Stimulated activated CD8-positive, alpha-beta memory T cell treated with anti-CD3 and anti-CD28 coated beads, Interleukin-7, amount 100 ng/mL, for 4 hours (primary cell): ENCODE data around the gene RHNO1.

Source experiments
- DNase-seq, 2 donors: peaks; one replicate each; pipeline ENCODE4 v3.0.0-alpha.2; 2020; ENCODE audit warnings: low read depth in 2 of 2

Gene RHNO1, protein sequence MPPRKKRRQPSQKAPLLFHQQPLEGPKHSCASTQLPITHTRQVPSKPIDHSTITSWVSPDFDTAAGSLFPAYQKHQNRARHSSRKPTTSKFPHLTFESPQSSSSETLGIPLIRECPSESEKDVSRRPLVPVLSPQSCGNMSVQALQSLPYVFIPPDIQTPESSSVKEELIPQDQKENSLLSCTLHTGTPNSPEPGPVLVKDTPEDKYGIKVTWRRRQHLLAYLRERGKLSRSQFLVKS

DNA sequence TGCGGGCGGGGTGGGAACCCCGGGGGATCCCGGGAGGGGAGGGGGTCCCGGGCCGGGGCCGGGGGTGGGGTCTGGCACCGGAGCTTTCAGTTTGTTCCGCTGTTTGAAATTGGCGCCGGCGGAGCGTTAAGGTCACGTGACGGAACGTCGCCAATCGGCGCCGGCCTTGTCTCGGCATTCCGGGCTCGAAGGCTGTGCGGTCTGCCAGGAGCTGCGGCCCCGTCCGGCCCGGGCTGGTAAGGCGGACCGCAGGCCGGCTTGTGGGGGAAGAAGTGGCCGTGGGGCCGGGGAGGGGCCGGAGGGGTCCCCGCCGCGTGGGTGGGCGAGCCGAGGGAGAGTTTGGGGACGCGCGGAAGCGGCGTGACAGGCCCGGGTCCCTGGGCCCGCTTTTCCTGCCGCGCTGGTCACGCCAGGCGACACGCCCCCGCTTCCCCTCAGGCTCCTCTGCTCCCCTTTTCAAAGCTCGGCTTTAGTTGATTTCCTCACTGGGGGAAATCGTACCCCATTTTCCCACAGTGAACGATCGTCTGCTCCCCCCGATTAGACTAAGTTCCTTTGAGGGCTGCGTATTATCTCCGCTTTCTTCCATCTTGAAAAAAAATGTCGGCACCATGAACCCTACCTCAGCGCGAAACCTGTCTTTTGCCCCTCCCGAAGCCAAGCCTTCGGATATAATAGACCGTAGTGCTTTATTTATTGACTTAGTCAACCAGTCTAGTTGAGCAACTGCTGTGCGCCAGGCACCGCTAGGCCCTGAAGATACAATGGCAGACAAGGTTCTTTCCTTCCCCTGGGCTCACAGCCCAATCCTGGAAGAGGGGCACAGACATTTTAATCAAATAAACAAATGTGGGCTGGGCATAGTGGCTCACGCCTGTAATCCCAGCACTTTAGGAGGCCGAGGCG is at the start of gene RHNO1, which contains the start of gene FOXM1:
Gene RHNO1, plus strand, starts transcription at position 177 of the 906 bp plus-strand sequence. CDS start 8,144 bp downstream, outside the sequence.
Gene FOXM1, minus strand, starts transcription at position 128 of the 906 bp plus-strand sequence. CDS start 2,696 bp downstream, outside the sequence.
- DNase-seq = peak; percentile 75 to 77

DNA sequence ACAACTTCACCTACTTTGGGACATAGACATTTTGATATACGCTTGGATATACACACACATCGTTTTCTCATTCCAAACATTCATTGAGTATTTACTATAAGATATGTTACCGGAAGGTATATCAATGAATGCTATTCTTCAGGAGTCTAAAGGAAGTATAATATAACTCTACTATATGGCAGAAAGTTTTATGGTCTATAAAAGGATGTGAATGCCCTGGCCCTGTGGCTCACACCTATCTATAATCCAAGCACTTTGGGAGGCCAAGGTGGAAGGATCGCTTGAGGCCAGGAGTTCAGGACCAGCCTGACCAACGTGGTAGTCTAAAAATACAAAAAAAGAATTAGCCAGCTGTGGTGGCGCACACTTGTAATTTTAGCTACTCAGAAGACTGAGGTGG is 47.7 kb upstream of the RHNO1 start:
- DNase-seq = no peak

DNA sequence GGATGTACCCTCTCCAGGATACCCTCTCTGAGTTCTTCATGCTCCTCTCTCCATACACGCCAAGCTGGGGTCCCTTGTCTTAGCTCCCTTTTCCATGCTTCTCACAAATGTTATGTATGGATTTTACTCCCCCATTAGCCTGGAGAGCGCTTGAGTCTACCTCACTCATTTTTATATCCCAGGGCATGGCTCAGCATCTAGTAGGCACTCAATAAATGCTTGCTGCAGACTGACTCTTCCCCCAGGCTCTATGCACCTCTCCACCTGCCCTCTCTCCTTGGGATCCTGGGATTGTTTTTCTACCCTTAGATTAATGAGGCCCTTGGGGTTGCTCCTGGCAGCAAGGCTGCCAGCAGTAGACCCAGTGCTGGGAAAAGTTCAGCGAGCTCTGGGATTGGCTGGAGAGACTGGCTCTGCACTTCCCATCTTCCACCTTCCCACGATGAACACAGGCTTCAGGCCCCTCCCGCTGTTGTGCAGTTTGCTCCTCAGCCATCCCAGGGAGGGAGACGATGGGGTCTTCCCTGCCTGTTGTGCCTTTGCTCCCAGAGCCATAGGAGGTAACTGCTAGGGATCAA is 44.4 kb upstream of the RHNO1 start:
- DNase-seq = no peak

DNA sequence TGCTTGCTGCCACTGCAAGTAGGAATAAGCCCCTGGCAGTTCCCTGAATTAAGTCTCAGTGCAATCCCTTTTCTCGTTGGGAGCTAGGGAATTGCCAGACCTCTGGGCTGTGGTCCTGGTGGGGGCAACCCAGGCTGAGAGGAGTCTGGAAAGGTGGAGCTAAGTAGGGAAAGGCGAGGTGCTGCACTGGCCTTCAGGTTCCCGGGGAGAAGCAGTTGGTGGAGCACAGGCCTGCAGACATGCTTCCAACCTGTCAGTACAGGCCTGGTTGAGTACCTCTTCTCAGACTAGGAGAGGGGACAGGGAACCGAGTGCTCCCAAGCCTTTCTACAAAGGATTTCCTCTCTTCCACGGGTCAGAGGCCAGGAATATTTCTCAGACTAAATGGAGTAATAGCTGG is 43.7 kb upstream of the RHNO1 start:
- DNase-seq = no peak

DNA sequence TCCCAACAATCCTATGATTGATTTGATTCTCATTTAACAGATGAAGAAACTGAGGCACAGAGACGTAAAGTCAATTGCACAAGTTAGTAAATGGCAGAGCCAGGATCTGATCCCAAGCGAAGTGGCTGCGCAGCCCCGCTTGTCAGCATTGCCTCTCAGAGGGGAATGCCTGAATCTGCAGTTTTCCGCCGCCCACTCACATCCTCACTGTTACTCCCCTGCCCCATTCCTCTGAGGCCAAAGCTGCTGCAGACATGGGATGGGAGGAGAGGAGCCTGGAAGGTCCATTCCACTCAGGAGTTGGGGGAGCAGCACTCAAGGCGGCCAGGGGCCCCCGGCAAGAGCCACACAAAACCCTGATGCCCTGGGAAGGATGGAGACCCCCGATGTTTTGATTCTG is 43.2 kb upstream of the RHNO1 start:
- no peak for DNase-seq

DNA sequence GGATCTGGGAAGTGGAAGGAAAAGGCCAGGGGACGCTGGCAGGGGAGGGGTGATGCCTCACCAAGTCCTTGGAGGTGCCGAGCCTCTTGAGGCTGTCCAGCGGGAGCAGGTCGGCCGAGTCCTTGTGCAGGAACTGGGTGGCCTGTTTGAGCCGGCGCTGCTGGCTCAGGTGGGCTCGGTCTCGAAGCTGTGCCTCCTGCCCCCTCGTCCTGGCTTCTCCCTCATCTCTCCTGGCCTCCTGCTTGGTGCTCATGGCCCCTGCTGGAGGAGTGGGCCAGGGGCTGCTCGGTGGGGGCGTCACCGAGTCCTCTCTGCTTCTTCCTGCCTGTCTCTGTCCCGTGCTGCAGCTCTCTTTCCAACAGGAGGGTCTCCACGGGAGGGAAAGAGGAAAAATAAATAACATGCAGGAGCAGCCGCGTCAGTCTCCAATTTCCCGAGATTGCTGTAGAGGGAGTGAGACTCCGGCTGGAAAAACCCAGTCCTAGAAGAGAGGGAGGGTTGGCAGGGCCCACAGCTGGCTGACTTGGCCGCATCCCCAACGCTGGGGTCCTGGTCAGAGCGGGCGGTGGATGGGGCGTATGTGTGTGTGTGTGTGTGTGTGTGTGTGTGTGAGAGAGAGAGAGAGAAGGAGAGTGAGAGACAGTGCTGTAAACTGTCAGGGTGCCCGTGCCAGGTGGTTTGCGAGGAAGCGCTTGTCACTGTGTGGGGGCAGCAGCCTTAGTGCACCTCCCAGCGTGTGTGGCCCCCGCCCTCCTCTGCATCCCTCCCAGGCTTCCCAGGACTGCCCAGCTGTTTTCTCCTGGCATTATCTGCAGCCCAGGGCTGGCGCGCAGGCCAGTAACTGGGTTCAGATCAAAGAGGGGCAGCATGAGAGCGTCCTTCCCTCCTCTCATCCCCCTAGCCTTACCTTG is 42.2 kb upstream of the RHNO1 start, which contains the start of gene NRIP2:
Gene NRIP2, minus strand, starts transcription at position 455 of the 911 bp plus-strand sequence. Its CDS starts 52 bp downstream, at position 403.
- DNase-seq = no peak

DNA sequence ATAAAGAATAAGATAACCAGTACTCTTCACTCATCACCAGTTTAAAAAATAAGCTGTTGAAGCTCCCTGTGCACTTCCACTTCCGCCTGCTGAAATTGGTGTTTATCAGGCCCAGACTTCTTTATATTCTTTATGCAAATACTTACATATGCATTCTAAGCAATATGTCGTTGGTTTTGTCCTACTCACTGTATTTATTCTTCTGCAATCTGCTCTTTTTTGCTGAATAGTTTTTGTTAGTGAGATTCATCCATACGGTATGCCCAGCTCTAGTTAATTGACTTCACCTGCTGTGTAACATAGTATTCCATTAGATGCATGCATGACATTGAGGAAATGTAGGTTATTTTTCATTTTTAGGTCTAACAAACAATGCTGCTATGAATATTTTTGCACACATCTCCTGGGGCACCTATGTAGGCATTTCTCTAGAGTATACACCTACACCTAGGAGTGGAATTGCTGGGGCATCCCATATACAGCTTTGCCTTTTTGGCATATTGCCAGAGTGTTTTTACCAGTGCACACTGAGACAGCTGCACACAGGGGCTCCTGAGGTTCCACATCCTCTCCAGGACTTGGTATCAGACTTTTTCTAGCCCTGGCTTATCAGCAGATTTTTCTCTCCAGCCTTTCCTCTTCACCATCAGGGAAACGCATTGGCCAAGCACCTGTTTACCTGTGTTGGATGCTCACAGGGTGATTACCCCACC is 41.2 kb upstream of the RHNO1 start:
- no peak for DNase-seq

DNA sequence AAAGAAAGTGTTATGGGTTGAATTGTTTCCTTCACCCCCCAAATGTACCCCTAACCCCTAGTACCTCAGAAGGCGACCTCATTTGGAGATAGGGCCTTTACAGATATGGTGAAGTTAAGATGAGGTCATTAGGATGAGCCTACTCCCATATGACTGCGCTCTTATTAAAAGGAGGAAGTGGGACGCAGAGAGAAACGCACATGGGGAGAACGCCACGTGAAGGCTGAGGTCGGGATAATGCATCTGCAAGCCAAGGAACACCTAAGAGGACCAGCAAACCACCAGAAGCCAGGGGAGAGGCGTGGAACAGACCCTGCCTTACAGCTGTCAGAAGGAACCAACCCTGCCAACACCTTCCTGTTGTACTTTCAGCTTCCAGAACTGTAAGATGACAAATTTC is 40.4 kb upstream of the RHNO1 start:
- DNase-seq = no peak

DNA sequence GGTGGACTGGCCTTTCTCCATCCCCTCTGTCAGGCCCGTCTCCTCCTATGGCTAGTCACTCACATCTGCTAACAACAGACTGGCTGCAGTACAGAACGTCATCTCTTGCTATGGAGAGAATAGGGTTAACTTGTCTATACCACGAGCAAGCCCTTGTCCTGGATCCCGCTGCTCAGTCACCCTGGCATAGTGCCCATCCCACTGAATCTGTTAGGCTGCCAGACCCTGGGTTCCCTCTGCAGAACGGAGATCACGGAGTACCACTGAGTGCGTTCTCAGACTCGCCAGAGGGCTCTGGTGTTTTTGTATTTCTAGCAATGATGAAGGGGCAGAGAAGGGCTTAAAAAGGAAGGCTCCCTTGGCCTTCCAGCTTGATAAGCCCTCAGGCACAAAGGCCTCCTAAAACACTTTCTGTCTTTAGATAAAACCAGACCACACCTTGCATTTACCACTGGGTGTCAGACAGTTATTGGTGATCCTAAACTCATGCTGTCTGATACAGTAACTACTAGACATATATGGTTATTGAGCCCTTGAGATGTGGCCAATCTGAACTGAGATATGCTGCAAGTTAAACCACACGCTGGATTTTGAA is 35.9 kb upstream of the RHNO1 start:
- DNase-seq = no peak

DNA sequence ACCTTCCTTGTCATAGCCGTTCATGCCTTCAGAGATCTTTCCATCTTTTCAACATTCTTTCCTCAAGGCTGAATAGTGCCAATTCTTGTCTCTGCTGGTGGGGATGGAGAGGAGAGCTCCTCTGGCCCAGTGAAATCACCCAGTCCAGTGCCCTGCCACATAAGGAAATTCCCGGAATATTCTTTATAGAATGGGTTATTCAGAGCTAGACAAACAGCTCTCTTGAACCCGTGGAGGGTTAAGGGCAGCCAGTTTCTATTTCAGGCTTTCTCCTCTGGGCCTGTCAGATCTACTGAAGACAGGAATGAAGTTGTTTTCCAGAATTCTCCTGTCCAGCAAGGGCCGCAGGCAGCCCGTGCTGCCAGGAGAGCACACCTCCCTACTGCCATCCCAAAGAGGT is 34.1 kb upstream of the RHNO1 start:
- DNase-seq = no peak

DNA sequence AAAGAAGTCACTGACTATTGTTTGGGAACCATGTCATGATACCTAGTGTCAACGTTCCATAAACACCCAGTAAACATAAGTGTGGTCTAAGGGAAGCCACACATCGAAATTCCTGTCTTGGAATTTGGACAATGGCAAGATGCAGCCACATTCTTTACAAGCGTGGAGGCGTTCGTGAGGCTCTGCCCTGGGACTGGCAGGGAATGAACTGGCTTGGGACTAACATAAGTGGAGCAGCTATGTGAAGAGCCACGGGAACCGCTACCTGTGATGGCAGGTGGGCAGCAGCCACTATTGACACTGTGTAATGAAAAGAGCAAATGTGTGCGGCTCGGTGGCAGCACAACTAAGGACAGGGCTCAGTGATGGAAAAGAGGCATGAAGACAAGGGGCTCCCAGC is 32.2 kb upstream of the RHNO1 start:
- no peak for DNase-seq

DNA sequence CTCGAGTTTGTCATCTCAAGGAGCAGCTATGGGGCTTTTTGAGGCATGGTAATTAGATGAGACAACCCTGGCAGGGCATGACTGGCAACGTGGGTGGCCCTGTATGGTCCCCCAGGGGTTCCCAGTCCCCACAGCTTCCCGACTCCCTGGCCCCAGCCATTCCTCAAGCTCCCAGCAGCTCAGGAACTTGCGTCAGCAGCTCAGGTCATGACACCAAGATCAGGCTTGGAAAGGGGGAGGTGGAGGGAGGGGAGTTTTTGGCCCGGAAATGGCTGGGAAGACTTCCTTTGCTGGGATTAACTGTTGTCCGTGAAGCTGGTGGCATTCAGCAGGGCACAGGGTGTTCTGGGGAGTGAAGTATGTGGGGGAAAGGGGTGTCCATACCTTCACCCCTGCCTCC is 31.7 kb upstream of the RHNO1 start:
- no peak for DNase-seq

DNA sequence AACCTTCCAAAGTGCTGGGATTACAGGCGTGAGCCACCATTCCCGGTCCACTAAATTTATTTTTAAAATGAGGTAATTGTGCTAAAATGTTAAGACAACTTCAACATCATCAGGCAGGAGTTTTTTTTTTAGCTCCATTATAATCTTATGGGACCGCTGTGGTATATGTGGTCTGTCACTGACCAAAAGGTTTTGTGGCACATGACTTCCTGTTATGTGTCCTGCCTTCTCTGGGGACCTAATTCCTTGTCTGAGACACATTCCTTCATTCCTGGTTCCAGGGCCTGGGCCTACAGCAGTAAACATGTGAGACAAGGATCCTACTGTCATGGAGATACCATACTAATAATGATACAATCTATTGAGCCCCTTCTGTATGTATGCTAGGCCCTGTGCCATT is 25.1 kb upstream of the RHNO1 start:
- DNase-seq = no peak

DNA sequence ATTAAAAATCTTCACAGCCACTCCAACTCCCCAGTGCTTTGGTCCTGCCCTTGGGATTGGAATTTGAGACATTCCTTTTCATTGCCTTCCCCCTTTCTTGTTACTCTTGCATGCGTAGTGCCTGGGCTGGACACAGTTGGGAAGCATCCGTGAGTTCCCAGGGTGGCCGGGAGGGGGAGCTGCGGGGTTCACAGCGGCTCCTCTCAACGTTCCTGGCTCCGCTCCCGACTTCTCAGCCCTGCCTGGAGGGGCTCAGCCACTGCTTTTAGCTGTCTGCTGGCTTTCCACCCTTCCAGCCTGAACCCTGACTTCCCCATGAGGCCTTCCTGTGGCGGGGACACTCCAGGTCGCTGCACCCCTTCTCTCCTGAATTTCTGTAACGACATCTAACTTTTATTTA is 23.4 kb upstream of the RHNO1 start:
- DNase-seq = peak in 1 of 2 donors; percentile 19

DNA sequence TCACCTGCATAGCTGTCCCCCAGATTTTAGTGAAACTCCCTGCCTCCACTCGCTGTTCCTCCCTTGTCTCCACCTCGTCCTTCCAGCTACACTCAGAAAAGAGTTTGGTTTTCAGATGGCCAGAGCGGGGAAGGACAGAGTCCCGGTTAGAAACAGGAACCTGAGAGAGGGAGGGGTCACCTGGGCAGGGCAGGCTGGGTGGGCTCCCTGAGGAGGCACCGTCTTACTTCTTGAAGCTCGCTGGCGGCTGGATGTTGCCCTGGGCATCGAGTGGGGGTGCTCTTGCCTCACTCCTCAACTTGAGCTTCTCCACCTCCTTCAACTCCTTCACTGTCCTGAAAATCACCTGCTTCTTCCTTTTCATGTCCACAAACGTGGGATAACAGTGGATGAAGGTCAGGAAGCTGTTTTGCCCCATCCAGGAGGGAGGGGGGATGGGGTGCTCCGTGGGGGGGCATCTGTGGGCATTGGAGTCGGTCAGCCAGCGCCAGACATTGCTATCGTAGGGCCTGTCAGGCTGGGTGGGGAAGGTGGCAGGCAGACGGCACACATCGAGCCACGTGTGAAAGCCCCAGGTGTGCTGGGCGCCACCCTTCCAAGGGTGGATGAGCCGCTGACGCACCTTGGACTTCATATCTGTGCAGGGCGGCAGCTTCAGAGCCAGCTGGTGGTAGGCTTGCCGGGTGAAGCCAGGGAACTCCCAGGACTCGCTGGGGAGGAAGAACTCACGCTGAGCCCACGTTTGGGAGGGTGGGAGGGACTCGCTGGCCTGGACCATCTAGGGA is 22.2 kb upstream of the RHNO1 start:
- DNase-seq = no peak

DNA sequence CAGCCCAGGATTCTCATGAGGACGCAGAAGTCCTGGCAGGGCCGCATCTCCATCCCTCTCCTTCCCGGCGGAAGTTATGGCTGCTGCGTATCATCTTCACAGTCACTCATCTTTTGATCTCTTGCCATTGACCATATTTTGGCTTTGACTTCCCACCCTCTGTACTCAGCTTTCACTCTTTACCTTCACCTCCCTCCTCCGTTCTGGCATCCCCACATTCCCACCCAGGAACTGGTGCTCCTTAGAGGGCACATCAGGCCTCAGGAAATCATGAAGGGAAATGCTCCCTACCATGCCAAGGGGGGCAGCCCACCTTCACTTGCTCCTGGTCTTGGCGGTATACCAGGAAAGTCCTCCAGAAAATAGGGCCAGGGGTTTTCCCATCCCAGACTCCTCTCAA is 21.5 kb upstream of the RHNO1 start:
- DNase-seq = no peak

DNA sequence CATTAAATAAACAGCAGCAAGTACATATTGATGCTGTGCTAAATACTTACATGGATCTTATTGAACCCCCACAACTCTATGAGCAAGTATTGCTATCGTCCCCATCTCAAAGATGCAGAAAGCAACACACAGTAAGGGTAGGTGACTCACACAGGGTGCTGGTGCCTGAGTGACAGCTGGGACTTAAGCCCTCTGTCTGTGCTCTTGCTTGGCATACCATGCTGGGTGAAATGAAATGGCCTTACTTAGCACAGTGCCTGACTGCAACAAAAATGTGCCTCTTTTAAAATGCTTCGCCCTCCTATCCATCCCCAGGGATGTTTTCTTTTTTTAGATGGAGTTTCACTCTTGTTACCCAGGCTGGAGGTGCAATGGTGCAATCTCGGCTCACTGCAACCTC is 21.0 kb upstream of the RHNO1 start:
- no peak for DNase-seq

DNA sequence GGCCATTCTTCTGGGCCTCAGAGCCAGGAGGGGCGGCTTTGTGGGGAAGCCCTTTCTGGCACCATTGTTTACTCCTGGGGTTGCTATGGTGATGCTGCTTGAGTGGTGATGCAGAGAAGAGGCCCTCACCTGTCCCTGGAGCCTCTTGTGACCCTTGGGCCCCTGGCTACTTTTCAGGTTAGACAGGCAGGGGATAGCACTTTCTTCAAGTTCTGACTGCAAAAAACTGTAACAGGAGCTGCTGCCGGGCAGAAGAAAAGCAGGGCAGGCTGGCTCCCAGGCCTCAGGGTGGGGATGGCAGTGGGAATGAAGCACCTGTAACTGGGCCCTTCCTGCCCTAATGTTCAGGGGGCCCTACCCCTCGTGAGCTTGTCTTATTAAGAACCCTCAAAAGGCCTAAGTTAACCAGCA is 20.0 kb upstream of the RHNO1 start, which contains the start of gene TEX52:
Gene TEX52, minus strand, starts transcription at position 19 of the 411 bp plus-strand sequence. Its CDS starts 13 bp downstream, at position 6.
- DNase-seq = no peak

DNA sequence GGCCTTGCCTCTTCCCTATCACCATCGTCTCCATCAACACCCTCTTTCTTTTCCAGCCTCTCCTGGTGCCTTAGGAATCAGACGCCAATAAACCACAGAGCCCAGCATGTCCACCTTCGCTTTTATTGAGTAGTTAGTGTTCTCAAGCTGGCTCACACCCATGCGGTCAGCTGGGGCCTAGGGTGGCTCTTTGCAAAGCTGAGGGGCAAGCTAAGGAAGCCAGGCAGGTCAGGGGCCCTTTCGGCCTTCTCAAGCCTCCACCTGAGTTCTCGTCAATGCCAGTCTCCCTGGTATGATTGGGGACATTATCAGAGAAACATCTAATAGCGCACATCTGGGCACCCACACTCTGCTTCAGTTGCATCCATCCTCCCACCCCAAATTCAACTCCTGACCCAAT is 19.4 kb upstream of the RHNO1 start:
- DNase-seq = no peak
